Neural progenitor cell (in vitro differentiated cells): ENCODE data around the gene MSI2. TPM values are rescaled to one million over a fixed set of nuclear protein-coding genes. Genes with fewer than 3 reads are reported as not detected.

Experiments used
- DNase-seq: peaks from one replicate; pipeline ENCODE4 v3.0.0-alpha.2; 2016; ENCODE audit warnings: low spot score
- H2AFZ ChIP-seq: fragments of 200-600 bp; sonication (generic); replicated peaks from 2 replicates; pipeline ENCODE4 v1.6.1; 2016; ENCODE audit warnings: antibody characterized with exemption
- H3F3A ChIP-seq: fragments of 200-600 bp; sonication (generic); 2 replicates; pipeline ENCODE4 v1.6.1; 2016; ENCODE audit warnings: antibody characterized with exemption, low read depth
- H3K27ac ChIP-seq: fragments of 200-600 bp; sonication (generic); 2 replicates; pipeline ENCODE4 v1.5.1; 2016; ENCODE audit warnings: mild to moderate bottlenecking
- H3K27me3 ChIP-seq: fragments of 200-600 bp; sonication (generic); 2 replicates; pipeline ENCODE4 v1.6.1; 2016; ENCODE audit warnings: mild to moderate bottlenecking, moderate library complexity
- H3K36me3 ChIP-seq: fragments of 200-600 bp; sonication (generic); 2 replicates; pipeline ENCODE4 v1.5.1; 2016
- H3K4me1 ChIP-seq: fragments of 200-600 bp; sonication (generic); 2 replicates; pipeline ENCODE4 v1.6.1; 2016; ENCODE audit warnings: mixed run types
- H3K4me2 ChIP-seq: fragments of 200-600 bp; sonication (generic); 2 replicates; pipeline ENCODE4 v1.6.1; 2016
- H3K4me3 ChIP-seq: fragments of 200-600 bp; sonication (generic); 2 replicates; pipeline ENCODE4 v1.5.1; 2016
- H3K79me2 ChIP-seq: fragments of 200-600 bp; sonication (generic); 2 replicates; pipeline ENCODE4 v1.6.1; 2016; ENCODE audit warnings: low read depth
- H3K9ac ChIP-seq: fragments of 200-600 bp; sonication (generic); 2 replicates; pipeline ENCODE4 v1.6.1; 2016
- H3K9me3 ChIP-seq: fragments of 200-600 bp; sonication (generic); 2 replicates; pipeline ENCODE4 v1.5.1; 2016; ENCODE audit warnings: low read depth
- H4K20me1 ChIP-seq: fragments of 200-600 bp; sonication (generic); 2 replicates; pipeline ENCODE4 v1.6.1; 2016; ENCODE audit warnings: low read depth
- H3K27ac Mint-ChIP-seq: 3 replicates; pipeline ENCODE4 v1.8.0; 2021; ENCODE audit warnings: mixed read lengths
- H3K27me3 Mint-ChIP-seq: 2 replicates; pipeline ENCODE4 v1.8.0; 2022; ENCODE audit warnings: low read depth, mild to moderate bottlenecking, inconsistent platforms, moderate library complexity, mixed read lengths; ENCODE audit not compliant: insufficient read depth
- H3K36me3 Mint-ChIP-seq: 3 replicates; pipeline ENCODE4 v1.8.0; 2021; ENCODE audit warnings: mixed read lengths
- H3K4me1 Mint-ChIP-seq: 3 replicates; pipeline ENCODE4 v1.8.0; 2021; ENCODE audit warnings: mixed read lengths
- H3K4me3 Mint-ChIP-seq: 3 replicates; pipeline ENCODE4 v1.8.0; 2021; ENCODE audit warnings: mild to moderate bottlenecking, moderate library complexity, mixed read lengths
- H3K9me3 Mint-ChIP-seq: 3 replicates; pipeline ENCODE4 v1.8.0; 2020; ENCODE audit warnings: mixed read lengths
- EZH2 ChIP-seq: fragments of 200-600 bp; sonication (generic); IDR thresholded peaks from 2 replicates; pipeline ENCODE4 v1.6.1; 2017; ENCODE audit warnings: antibody characterized with exemption, mild to moderate bottlenecking, moderate library complexity
- EZH2phosphoT487 ChIP-seq: fragments of 200-600 bp; sonication (generic); IDR thresholded peaks from 2 replicates; pipeline ENCODE4 v1.6.1; 2017; ENCODE audit warnings: antibody characterized with exemption
- total RNA-seq: library from RNA; depleted of rRNA; stranded (reverse); fragments of >200 nt; gene quantifications from 2 replicates; pipeline ENCODE4 v1.2.3, GENCODE V29; 2015; ENCODE audit warnings: low replicate concordance
- TF ChIP-seq, protein P1 (sequence below): fragments of 200-600 bp; sonication (generic); IDR thresholded peaks from 2 replicates; pipeline ENCODE4 v1.5.1; 2017; ENCODE audit warnings: antibody characterized with exemption, mild to moderate bottlenecking

Gene MSI2
- total RNA-seq, 1 donor from 2014 or later, result 96.9 TPM

DNA sequence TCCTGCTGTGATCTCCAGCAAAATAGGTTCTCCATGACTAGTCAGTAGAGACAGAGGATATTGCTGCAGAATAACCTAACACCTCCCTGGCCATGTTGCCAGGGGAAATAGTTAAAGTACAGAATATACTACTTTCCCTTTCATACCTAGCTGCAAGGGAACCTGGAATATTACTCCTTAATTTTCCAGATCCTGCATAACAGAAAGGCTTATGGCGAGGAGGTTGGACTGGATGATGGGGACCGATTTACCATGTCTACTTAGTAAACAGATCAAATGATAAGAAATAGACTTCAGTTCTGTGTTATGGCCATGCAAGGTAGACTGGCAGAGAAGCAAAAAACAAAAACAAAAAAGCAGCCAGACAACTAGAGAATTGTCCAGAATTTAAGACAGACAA is 117.4 kb downstream of the MSI2 start:
- Histone ChIP-seq H3K79me2 (peaks cover 98% of the 10 kb centered on the region), H3K27me3 (no peaks in the 10 kb centered on the region), H3K4me2 (no peak overlapping the region), H2AFZ (no peak overlapping the region), H3K4me1 (peaks cover 28% of the 10 kb centered on the region), H3K9me3 (peaks cover 6% of the 10 kb centered on the region), H3K4me3 (no peak overlapping the region), H3K36me3 (peaks cover 10% of the 10 kb centered on the region), H4K20me1 (peaks cover 24% of the 10 kb centered on the region), H3K9ac (no peak overlapping the region), H3K27ac (no peak overlapping the region), H3F3A (peaks cover 36% of the 10 kb centered on the region)
- peaks cover 24% of the 10 kb centered on the region for H3K9me3 Mint-ChIP-seq
- peaks cover 30% of the 10 kb centered on the region for H3K4me1 Mint-ChIP-seq
- no peak for TF ChIP-seq EZH2
- TF ChIP-seq EZH2phosphoT487, result no peak
- TF ChIP-seq, protein P1, sequence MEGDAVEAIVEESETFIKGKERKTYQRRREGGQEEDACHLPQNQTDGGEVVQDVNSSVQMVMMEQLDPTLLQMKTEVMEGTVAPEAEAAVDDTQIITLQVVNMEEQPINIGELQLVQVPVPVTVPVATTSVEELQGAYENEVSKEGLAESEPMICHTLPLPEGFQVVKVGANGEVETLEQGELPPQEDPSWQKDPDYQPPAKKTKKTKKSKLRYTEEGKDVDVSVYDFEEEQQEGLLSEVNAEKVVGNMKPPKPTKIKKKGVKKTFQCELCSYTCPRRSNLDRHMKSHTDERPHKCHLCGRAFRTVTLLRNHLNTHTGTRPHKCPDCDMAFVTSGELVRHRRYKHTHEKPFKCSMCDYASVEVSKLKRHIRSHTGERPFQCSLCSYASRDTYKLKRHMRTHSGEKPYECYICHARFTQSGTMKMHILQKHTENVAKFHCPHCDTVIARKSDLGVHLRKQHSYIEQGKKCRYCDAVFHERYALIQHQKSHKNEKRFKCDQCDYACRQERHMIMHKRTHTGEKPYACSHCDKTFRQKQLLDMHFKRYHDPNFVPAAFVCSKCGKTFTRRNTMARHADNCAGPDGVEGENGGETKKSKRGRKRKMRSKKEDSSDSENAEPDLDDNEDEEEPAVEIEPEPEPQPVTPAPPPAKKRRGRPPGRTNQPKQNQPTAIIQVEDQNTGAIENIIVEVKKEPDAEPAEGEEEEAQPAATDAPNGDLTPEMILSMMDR, result no peak
- H3K4me3 Mint-ChIP-seq, result no peak overlapping the region
- no peak overlapping the region for H3K27ac Mint-ChIP-seq
- DNase-seq, result no peak
- H3K36me3 Mint-ChIP-seq, result peaks cover 47% of the 10 kb centered on the region
- H3K27me3 Mint-ChIP-seq, result peaks cover 4% of the 10 kb centered on the region

DNA sequence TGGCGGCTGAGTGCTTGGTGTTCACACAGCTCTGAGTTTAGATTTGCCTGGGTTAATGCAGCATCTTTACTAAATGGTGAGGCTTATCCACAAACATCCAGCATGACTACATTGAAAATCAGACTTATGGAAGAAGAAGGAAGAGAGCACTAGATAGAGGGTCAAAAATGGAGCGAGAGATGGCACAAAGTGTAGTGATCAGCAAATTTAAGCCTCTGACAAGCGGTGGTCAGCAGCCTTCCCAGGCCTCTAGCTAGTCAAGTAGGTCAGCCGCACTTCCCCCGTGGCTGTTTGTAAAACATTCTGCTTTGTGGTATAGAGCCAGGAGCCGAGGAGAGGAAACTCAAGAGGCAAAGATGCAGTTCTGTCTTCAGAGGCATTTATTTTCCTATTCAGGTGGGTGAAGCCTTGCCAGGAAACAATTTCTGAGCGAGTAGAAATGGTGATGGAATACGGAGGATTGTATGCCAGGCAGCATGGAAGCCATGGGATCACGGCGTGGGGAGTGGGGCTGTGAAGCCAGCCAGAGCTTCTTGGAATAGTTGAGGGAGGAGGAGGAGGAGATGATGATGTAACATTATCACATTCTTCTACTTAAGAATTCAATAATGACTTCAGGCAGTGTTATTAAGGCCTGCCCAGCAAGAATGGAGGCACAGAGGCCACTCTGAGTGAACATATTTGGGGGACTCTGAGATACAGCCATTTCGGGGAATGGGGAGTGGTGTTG is 118.9 kb downstream of the MSI2 start:
- H3K27ac ChIP-seq, result no peak overlapping the region
- H3K4me3 Mint-ChIP-seq, result no peak overlapping the region

DNA sequence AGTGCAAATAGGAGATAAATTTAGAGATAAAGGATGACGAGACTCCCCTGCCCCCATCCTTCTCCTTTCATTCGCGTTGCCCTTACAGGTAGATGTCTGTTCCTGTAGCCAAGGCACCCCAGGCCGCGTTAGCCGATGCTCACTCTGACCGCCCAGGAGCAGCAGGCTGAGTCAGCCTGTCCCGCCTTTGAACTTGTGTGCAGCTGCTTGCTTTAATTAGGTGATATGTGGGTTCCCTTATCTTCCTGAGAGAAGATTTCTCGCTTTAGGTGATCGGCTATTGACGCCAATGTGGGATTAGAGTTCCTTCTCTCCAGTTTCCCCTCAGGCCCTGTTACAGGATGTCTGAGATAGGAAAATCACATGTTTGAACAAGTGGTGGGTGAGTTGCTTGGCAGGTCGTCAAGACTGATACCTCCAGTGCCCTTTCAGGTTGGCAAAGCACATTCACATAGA is 119.5 kb downstream of the MSI2 start:
- H3K79me2 ChIP-seq, result peaks cover 98% of the 10 kb centered on the region
- H3K4me1 ChIP-seq, result peaks cover 24% of the 10 kb centered on the region
- H3K4me2 ChIP-seq, result no peak overlapping the region
- Mint-ChIP-seq H3K27ac (no peak overlapping the region), H3K36me3 (peaks cover 58% of the 10 kb centered on the region), H3K4me3 (no peak overlapping the region), H3K9me3 (peaks cover 24% of the 10 kb centered on the region), H3K27me3 (peaks cover 2% of the 10 kb centered on the region), H3K4me1 (peaks cover 26% of the 10 kb centered on the region)
- H4K20me1 ChIP-seq, result peaks cover 23% of the 10 kb centered on the region
- DNase-seq, result no peak
- H3K27me3 ChIP-seq, result no peaks in the 10 kb centered on the region
- no peak overlapping the region for H2AFZ ChIP-seq
- no peak overlapping the region for H3K4me3 ChIP-seq
- H3K9ac ChIP-seq, result no peak overlapping the region
- no peak overlapping the region for H3K27ac ChIP-seq
- peaks cover 29% of the 10 kb centered on the region for H3F3A ChIP-seq
- peaks cover 10% of the 10 kb centered on the region for H3K36me3 ChIP-seq
- H3K9me3 ChIP-seq, result peaks cover 6% of the 10 kb centered on the region
- no peak for TF ChIP-seq EZH2
- TF ChIP-seq, protein P1, result no peak
- no peak for TF ChIP-seq EZH2phosphoT487

More for the DNA sequence above, 118.9 kb downstream of the MSI2 start:
- DNase-seq, result no peak
- no peaks in the 10 kb centered on the region for H3K27me3 ChIP-seq
- H4K20me1 ChIP-seq, result peaks cover 24% of the 10 kb centered on the region
- Mint-ChIP-seq H3K4me1 (peaks cover 30% of the 10 kb centered on the region), H3K9me3 (peaks cover 24% of the 10 kb centered on the region), H3K27me3 (peaks cover 2% of the 10 kb centered on the region), H3K27ac (no peak overlapping the region), H3K36me3 (peaks cover 56% of the 10 kb centered on the region)
- TF ChIP-seq, protein P1, result no peak
- TF ChIP-seq EZH2phosphoT487 (no peak), EZH2 (no peak)
- peaks cover 10% of the 10 kb centered on the region for H3K36me3 ChIP-seq
- H3K4me1 ChIP-seq, result peaks cover 28% of the 10 kb centered on the region
- no peak overlapping the region for H2AFZ ChIP-seq
- H3K4me3 ChIP-seq, result no peak overlapping the region
- H3F3A ChIP-seq, result peaks cover 33% of the 10 kb centered on the region
- no peak overlapping the region for H3K9ac ChIP-seq
- no peak overlapping the region for H3K4me2 ChIP-seq
- peaks cover 6% of the 10 kb centered on the region for H3K9me3 ChIP-seq
- H3K79me2 ChIP-seq, result peaks cover 98% of the 10 kb centered on the region
